Smooth muscle cell (in vitro differentiated cells): ENCODE data around the gene TECPR2. TPM values are rescaled to one million over a fixed set of nuclear protein-coding genes. Genes with fewer than 3 reads are reported as not detected.

ENCODE experiments used
- DNase-seq: peaks from one replicate; lab custom pipeline; 2025; ENCODE audit not compliant: unreplicated experiment; lab: John Stamatoyannopoulos, UW
- H2AFZ ChIP-seq: fragments of 200-600 bp; sonication (generic); 2 replicates; pipeline ENCODE4 v1.6.0; 2016; ENCODE audit warnings: antibody characterized with exemption, low read depth, mild to moderate bottlenecking
- H3F3A ChIP-seq: fragments of 200-600 bp; sonication (generic); 2 replicates; pipeline ENCODE4 v1.6.0; 2017; ENCODE audit warnings: antibody characterized with exemption, low read depth
- H3K27ac ChIP-seq: fragments of 200-600 bp; sonication (generic); 2 replicates; pipeline ENCODE4 v1.5.1; 2016; ENCODE audit warnings: low read depth, mild to moderate bottlenecking
- H3K27me3 ChIP-seq: fragments of 200-600 bp; sonication (generic); 2 replicates; pipeline ENCODE4 v1.6.1; 2016; ENCODE audit warnings: low read depth, mild to moderate bottlenecking
- H3K36me3 ChIP-seq: fragments of 200-600 bp; sonication (generic); 2 replicates; pipeline ENCODE4 v1.5.1; 2016; ENCODE audit warnings: low read depth
- H3K4me1 ChIP-seq: fragments of 200-600 bp; sonication (generic); 2 replicates; pipeline ENCODE4 v1.5.1; 2016; ENCODE audit warnings: low read depth
- H3K4me2 ChIP-seq: fragments of 200-600 bp; sonication (generic); 2 replicates; pipeline ENCODE4 v1.6.0; 2016; ENCODE audit warnings: mild to moderate bottlenecking
- H3K4me3 ChIP-seq: fragments of 200-600 bp; sonication (generic); 2 replicates; pipeline ENCODE4 v1.5.1; 2016; ENCODE audit warnings: mild to moderate bottlenecking
- H3K79me2 ChIP-seq: fragments of 200-600 bp; sonication (generic); 2 replicates; pipeline ENCODE4 v1.6.0; 2016; ENCODE audit warnings: low read depth, mild to moderate bottlenecking
- H3K9ac ChIP-seq: fragments of 200-600 bp; sonication (generic); 2 replicates; pipeline ENCODE4 v1.6.0; 2016; ENCODE audit warnings: low read depth
- H3K9me3 ChIP-seq: fragments of 200-600 bp; sonication (generic); replicated peaks from 2 replicates; pipeline ENCODE4 v1.5.1; 2016; ENCODE audit warnings: low read depth
- H4K20me1 ChIP-seq: fragments of 200-600 bp; sonication (generic); 2 replicates; pipeline ENCODE4 v1.6.0; 2016; ENCODE audit warnings: low read depth
- CTCF ChIP-seq: fragments of 200-600 bp; sonication (generic); IDR thresholded peaks from 2 replicates; pipeline ENCODE4 v1.5.1; 2017; ENCODE audit warnings: borderline replicate concordance, mild to moderate bottlenecking, antibody characterized with exemption; ENCODE audit not compliant: insufficient read depth, poor library complexity, severe bottlenecking
- WGBS: methylation state at CpG from one replicate; pipeline ENCODE4 v1.1.7; 2016; ENCODE audit warnings: low lambda C conversion rate; 5-methylcytosine and 5-hydroxymethylcytosine counted together
- polyA plus RNA-seq: library from polyadenylated mRNA; unstranded; fragments of >200 nt; fragmentation: Nextera tagmentation; extraction: Ambion mirVana; gene quantifications from 2 replicates; pipeline ENCODE4 v1.2.1, GENCODE V29; 2016
- total RNA-seq: library from RNA; depleted of rRNA; stranded (reverse); fragments of >200 nt; gene quantifications from 2 replicates; pipeline ENCODE4 v1.2.3, GENCODE V29; 2014

Gene TECPR2
- total and polyA plus RNA-seq, 2 experiments from 2014 or later: 11.0 to 12.2 TPM

GRCh38 chr14:102496331-102496691, 133.6 kb downstream of the TECPR2 start:
- Histone ChIP-seq H3K4me2 (no peak overlapping the region), H2AFZ (no peak overlapping the region), H3F3A (no peaks in the 10 kb centered on the region), H3K9me3 (no peaks in the 10 kb centered on the region), H3K4me1 (no peaks in the 10 kb centered on the region), H3K4me3 (no peak overlapping the region), H3K36me3 (no peaks in the 10 kb centered on the region), H3K27ac (no peak overlapping the region), H4K20me1 (no peaks in the 10 kb centered on the region), H3K79me2 (no peaks in the 10 kb centered on the region), H3K27me3 (no peaks in the 10 kb centered on the region), H3K9ac (no peak overlapping the region)
- DNase-seq: no peak
- 97% methylated on average over 11 of the region's 11 CpGs for WGBS
- TF ChIP-seq CTCF: no peak

GRCh38 chr14:102496958-102497744, 134.4 kb downstream of the TECPR2 start:
- H3K27me3 ChIP-seq: no peaks in the 10 kb centered on the region
- TF ChIP-seq CTCF: no peak
- DNase-seq: no peak
- H3F3A ChIP-seq: no peaks in the 10 kb centered on the region
- H3K27ac ChIP-seq: no peak overlapping the region
- WGBS: 96% methylated on average over 42 of the region's 42 CpGs
- no peaks in the 10 kb centered on the region for H3K4me1 ChIP-seq
- H3K9ac ChIP-seq: no peak overlapping the region
- H3K79me2 ChIP-seq: no peaks in the 10 kb centered on the region
- no peak overlapping the region for H3K4me2 ChIP-seq
- no peak overlapping the region for H3K4me3 ChIP-seq
- H3K36me3 ChIP-seq: no peaks in the 10 kb centered on the region
- H3K9me3 ChIP-seq: no peaks in the 10 kb centered on the region
- H4K20me1 ChIP-seq: no peaks in the 10 kb centered on the region
- no peak overlapping the region for H2AFZ ChIP-seq

GRCh38 chr14:102497998-102498677, 135.4 kb downstream of the TECPR2 start:
- H4K20me1 ChIP-seq: no peaks in the 10 kb centered on the region
- H3K27ac ChIP-seq: no peak overlapping the region
- no peak for DNase-seq
- no peaks in the 10 kb centered on the region for H3K79me2 ChIP-seq
- no peak overlapping the region for H2AFZ ChIP-seq
- H3K27me3 ChIP-seq: no peaks in the 10 kb centered on the region
- no peak overlapping the region for H3K9ac ChIP-seq
- TF ChIP-seq CTCF: no peak
- 85% methylated on average over 30 of the region's 30 CpGs for WGBS
- H3K9me3 ChIP-seq: no peaks in the 10 kb centered on the region
- H3F3A ChIP-seq: no peaks in the 10 kb centered on the region
- no peak overlapping the region for H3K4me3 ChIP-seq
- no peaks in the 10 kb centered on the region for H3K4me1 ChIP-seq
- H3K4me2 ChIP-seq: no peak overlapping the region
- no peaks in the 10 kb centered on the region for H3K36me3 ChIP-seq
